CD14-positive monocyte (primary cell): ENCODE data around the gene GEMIN7. TPM values are rescaled to one million over a fixed set of nuclear protein-coding genes. Genes with fewer than 3 reads are reported as not detected.

Source experiments
- DNase-seq, 3 donors: peaks; one replicate each; pipeline ENCODE4 v3.0.0-alpha.2; 2011 to 2022
- H2AFZ ChIP-seq: 2 replicates; pipeline ENCODE4 v1.6.0; 2012; ENCODE audit warnings: mild to moderate bottlenecking, low read depth, low read length, inconsistent platforms; ENCODE audit not compliant: insufficient read depth, poor library complexity, severe bottlenecking
- H3K27ac ChIP-seq, 2 donors: 1 replicate in 1 of 2; 2 replicates in 1 of 2; pipeline ENCODE4 v1.5.1; 2012 to 2013; ENCODE audit warnings: low read length in 2 of 2, control low read depth in 1 of 2, inconsistent platforms in 1 of 2, low read depth in 1 of 2, mild to moderate bottlenecking in 1 of 2
- H3K27me3 ChIP-seq, 2 donors: one replicate each; pipeline versions ENCODE4 v1.6.0 to v1.6.1; 2011 to 2013; ENCODE audit warnings: low read length in 2 of 2; ENCODE audit not compliant: control insufficient read depth in 2 of 2, insufficient read depth in 2 of 2
- H3K36me3 ChIP-seq, 2 donors: replicated peaks in 1 of 2; 1 replicate in 1 of 2; 2 replicates in 1 of 2; pipeline versions ENCODE4 v1.5.1 to v1.6.1; 2012 to 2013; ENCODE audit warnings: low read length in 2 of 2, control low read depth in 1 of 2, inconsistent platforms in 1 of 2, mild to moderate bottlenecking in 1 of 2; ENCODE audit not compliant: insufficient read depth in 2 of 2, control insufficient read depth in 1 of 2
- H3K4me1 ChIP-seq, 2 donors: 1 replicate in 1 of 2; 2 replicates in 1 of 2; pipeline versions ENCODE4 v1.5.1 to v1.6.1; 2012 to 2013; ENCODE audit warnings: low read length in 2 of 2, control low read depth in 1 of 2, inconsistent platforms in 1 of 2, mild to moderate bottlenecking in 1 of 2, moderate library complexity in 1 of 2; ENCODE audit not compliant: insufficient read depth in 2 of 2, control insufficient read depth in 1 of 2
- H3K4me2 ChIP-seq: replicated peaks from 2 replicates; pipeline ENCODE3; 2012; ENCODE audit warnings: low read length, moderate library complexity, mild to moderate bottlenecking; ENCODE audit not compliant: poor library complexity, severe bottlenecking; ENCODE audit errors: extremely low read depth
- H3K4me3 ChIP-seq, 3 experiments: fragments of 200-600 bp in 1 of 3; sonication (generic) in 1 of 3; replicated peaks in 1 of 3; 1 replicate in 2 of 3; 2 replicates in 1 of 3; pipeline ENCODE4 v1.5.1; 2011 to 2013; ENCODE audit warnings: low read length in 3 of 3, mild to moderate bottlenecking in 3 of 3, control low read depth in 2 of 3, low read depth in 2 of 3, inconsistent platforms in 1 of 3, moderate library complexity in 1 of 3
- H3K79me2 ChIP-seq: 2 replicates; pipeline ENCODE4 v1.6.0; 2012; ENCODE audit warnings: mild to moderate bottlenecking, control low read depth, inconsistent platforms, low read length, moderate library complexity; ENCODE audit not compliant: insufficient read depth
- H3K9ac ChIP-seq: 2 replicates; pipeline ENCODE4 v1.6.0; 2017; ENCODE audit warnings: low read length, mild to moderate bottlenecking; ENCODE audit not compliant: insufficient read depth, poor library complexity, severe bottlenecking
- H3K9me3 ChIP-seq, 2 donors: replicated peaks in 1 of 2; 1 replicate in 1 of 2; 2 replicates in 1 of 2; pipeline versions ENCODE4 v1.5.1 to v1.6.1; 2012 to 2013; ENCODE audit warnings: low read length in 2 of 2, control low read depth in 1 of 2; ENCODE audit not compliant: control insufficient read depth in 1 of 2, insufficient read depth in 1 of 2
- H4K20me1 ChIP-seq: 2 replicates; pipeline ENCODE4 v1.6.0; 2012; ENCODE audit warnings: mild to moderate bottlenecking, low read length, control low read depth, moderate library complexity; ENCODE audit not compliant: insufficient read depth
- H3K27ac Mint-ChIP-seq, 7 donors: one replicate each; pipeline ENCODE4 v1.8.0; 2020; ENCODE audit warnings: mild to moderate bottlenecking in 7 of 7, mixed read lengths in 7 of 7, moderate library complexity in 6 of 7, inconsistent platforms in 2 of 7
- H3K27me3 Mint-ChIP-seq, 3 donors: one replicate each; pipeline ENCODE4 v1.8.0; 2021 to 2022; ENCODE audit warnings: low read depth in 3 of 3, mild to moderate bottlenecking in 3 of 3, mixed read lengths in 3 of 3, moderate library complexity in 3 of 3, inconsistent platforms in 1 of 3
- H3K36me3 Mint-ChIP-seq, 2 donors: one replicate each; pipeline ENCODE4 v1.8.0; 2020; ENCODE audit warnings: mixed read lengths in 2 of 2, inconsistent platforms in 1 of 2, mild to moderate bottlenecking in 1 of 2
- H3K4me1 Mint-ChIP-seq: one replicate; pipeline ENCODE4 v1.8.0; 2020; ENCODE audit warnings: mild to moderate bottlenecking, mixed read lengths
- H3K4me3 Mint-ChIP-seq, 2 donors: one replicate each; pipeline ENCODE4 v1.8.0; 2020; ENCODE audit warnings: mild to moderate bottlenecking in 2 of 2, mixed read lengths in 2 of 2, moderate library complexity in 1 of 2
- H3K9me3 Mint-ChIP-seq, 7 donors: one replicate each; pipeline ENCODE4 v1.8.0; 2020 to 2022; ENCODE audit warnings: mixed read lengths in 7 of 7, mild to moderate bottlenecking in 6 of 7, moderate library complexity in 6 of 7, inconsistent platforms in 2 of 7
- WGBS: methylation state at CpG from one replicate; pipeline ENCODE4 v1.1.5; 2013; ENCODE audit warnings: missing lambda C conversion rate; ENCODE audit not compliant: insufficient coverage; 5-methylcytosine and 5-hydroxymethylcytosine counted together
- intact Hi-C, 2 donors: fragments of 100-400 bp; cut with micrococcal nuclease; formaldehyde crosslinking; loops; one replicate each; pipeline versions ENCODE4 v1.15.0 to v1.15.1; 2023
- polyA plus RNA-seq, 3 donors: library from polyadenylated mRNA; depleted of rRNA in 1 of 3; unstranded in 2 of 3; stranded (reverse) in 1 of 3; fragments of 300-500 nt in 2 of 3; fragments of >200 nt in 1 of 3; fragmentation: Illumina TruSeq in 2 of 3; gene quantifications; 1 replicate in 2 of 3; 2 replicates in 1 of 3; pipeline ENCODE4 v1.2.3, GENCODE V29; 2012 to 2021
- TF ChIP-seq, protein P1 (sequence below): fragments of 200-600 bp; IDR thresholded peaks from one replicate; pipeline ENCODE4 v1.8.0; 2022; ENCODE audit warnings: antibody characterized with exemption, mild to moderate bottlenecking

GEMIN7 gene
- polyA plus RNA-seq, 3 donors, result 67.6 to 83.4 (median 78.4) TPM

DNA sequence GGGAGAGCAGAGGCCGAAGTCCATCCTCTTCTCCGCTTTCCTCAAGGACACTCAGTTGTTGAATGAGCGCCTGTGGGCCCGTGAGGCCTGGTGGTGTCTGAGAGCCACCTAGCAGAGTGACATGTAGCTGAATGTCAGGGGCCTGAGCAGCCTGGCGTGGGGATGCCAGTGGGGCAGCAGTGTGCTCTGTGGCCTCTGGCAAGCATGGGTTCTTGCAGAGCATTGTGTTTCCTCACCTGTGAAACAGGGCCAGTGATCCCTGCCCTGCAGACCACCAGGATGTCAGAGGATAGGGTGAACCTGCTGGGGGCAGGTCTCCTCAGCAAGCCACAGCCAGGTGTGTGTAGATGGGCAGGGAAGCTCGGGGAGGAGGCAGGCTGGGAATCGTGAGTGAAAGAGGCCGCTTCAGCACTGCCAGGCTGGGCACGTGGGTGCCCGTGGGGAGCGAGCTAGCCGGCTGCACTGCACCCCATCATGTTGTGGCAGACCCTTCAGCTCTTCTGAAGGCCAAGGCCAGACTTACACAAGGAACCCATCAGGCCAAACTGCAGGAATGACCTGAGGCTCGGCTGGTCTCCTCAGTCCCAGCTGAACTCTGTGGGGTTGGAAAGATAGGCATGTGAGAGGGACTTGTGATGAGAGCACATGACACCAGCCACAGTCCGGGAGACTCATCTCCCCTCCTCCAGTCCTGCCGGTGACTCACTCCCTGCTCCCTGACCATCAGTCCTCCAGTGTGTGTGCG, 18.9 kb downstream of the GEMIN7 start:
- Histone ChIP-seq H3K36me3 (peaks cover 0 to 14% of the 10 kb centered on the region in 2 donors), H3K27me3 (no peaks in the 10 kb centered on the region), H3K9me3 (no peaks in the 10 kb centered on the region), H3K4me1 (peaks cover 19 to 24% of the 10 kb centered on the region in 2 donors), H3K4me2 (no peak overlapping the region), H2AFZ (no peak overlapping the region), H3K79me2 (peaks cover 99% of the 10 kb centered on the region), H3K27ac (peak overlapping the region in 1 of 2 donors; percentile 31), H3K9ac (peak overlapping the region; percentile 21), H3K4me3 (no peak overlapping the region), H4K20me1 (peaks cover 86% of the 10 kb centered on the region)
- Mint-ChIP-seq H3K36me3 (peaks cover 5% of the 10 kb centered on the region in 2 donors), H3K27ac (peak overlapping the region in 3 of 7 donors; percentile 1 to 46 (median 32)), H3K27me3 (peaks cover 0 to 7% (median 0%) of the 10 kb centered on the region in 3 donors), H3K4me3 (no peak overlapping the region), H3K9me3 (no peaks in the 10 kb centered on the region), H3K4me1 (peaks cover 52% of the 10 kb centered on the region)
- TF ChIP-seq, protein P1, sequence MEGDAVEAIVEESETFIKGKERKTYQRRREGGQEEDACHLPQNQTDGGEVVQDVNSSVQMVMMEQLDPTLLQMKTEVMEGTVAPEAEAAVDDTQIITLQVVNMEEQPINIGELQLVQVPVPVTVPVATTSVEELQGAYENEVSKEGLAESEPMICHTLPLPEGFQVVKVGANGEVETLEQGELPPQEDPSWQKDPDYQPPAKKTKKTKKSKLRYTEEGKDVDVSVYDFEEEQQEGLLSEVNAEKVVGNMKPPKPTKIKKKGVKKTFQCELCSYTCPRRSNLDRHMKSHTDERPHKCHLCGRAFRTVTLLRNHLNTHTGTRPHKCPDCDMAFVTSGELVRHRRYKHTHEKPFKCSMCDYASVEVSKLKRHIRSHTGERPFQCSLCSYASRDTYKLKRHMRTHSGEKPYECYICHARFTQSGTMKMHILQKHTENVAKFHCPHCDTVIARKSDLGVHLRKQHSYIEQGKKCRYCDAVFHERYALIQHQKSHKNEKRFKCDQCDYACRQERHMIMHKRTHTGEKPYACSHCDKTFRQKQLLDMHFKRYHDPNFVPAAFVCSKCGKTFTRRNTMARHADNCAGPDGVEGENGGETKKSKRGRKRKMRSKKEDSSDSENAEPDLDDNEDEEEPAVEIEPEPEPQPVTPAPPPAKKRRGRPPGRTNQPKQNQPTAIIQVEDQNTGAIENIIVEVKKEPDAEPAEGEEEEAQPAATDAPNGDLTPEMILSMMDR, result no peak
- WGBS, result 96% methylated on average over 11 of the region's 16 CpGs
- DNase-seq, result peak in 1 of 3 donors; percentile 51
- intact Hi-C loops, result loop anchor here in 1 of 2 donors (5.0 kb wide), 1 partner anchor 89 kb away; no protein-coding TSS in a partner anchor

DNA sequence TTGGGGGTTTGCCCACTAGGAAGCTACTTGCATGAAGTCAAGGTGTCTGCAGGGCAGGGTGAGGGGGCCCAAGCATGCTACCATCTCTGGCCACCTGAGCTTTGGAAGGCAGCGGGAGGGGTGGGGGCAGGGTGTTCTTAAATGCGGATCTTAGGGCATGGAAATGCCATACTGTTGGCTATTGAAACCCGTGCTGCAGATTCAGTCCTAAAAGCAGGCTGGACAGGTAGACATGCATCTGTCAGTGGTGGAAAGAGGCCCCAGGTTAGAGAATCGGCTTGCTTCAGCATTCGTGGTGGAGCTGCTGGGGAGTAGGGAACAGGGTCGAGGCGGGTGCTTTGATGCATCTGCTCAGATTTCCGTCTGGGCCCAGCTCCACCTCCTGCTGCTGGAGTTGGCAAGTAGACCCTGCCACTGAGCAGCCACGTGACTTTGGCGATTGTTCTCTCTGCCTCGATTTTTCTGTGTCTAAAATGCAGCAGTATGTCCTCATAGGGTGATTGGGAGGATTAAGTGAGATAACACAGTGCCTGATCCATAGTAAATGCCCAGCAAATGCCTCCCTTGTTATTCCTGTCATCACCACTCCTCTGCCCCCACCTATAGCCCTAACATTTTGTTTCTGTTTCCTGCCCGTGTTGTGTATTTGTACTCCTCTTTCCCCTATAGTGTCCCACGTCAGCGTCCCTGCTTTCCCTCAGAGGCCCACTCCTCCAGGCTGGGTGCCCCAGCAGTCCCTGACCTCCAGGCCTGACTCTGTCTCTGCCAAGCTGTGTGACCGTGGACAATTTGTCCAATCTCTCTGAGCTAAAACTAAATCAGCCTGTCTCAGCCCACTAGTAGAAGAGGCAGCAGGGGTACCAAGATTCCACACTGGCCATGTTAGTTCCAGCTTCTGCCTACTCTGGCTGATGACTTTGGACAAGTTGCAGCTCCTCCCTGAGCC, 19.7 kb downstream of the GEMIN7 start:
- peaks cover 5% of the 10 kb centered on the region in 2 donors for H3K36me3 Mint-ChIP-seq
- DNase-seq, result no peak
- peaks cover 0 to 7% (median 0%) of the 10 kb centered on the region in 3 donors for H3K27me3 Mint-ChIP-seq
- Histone ChIP-seq H3K27me3 (no peaks in the 10 kb centered on the region), H2AFZ (no peak overlapping the region), H3K36me3 (peaks cover 0 to 14% of the 10 kb centered on the region in 2 donors), H3K9me3 (no peaks in the 10 kb centered on the region), H3K4me2 (no peak overlapping the region), H3K27ac (peak overlapping the region in 1 of 2 donors; percentile 31), H4K20me1 (peaks cover 91% of the 10 kb centered on the region), H3K9ac (no peak overlapping the region), H3K4me3 (no peak overlapping the region), H3K4me1 (peaks cover 17 to 22% of the 10 kb centered on the region in 2 donors), H3K79me2 (peaks cover 97% of the 10 kb centered on the region)
- TF ChIP-seq, protein P1, result no peak
- intact Hi-C loops, result loop anchor here in 1 of 2 donors (5.0 kb wide), 1 partner anchor 89 kb away; no protein-coding TSS in a partner anchor
- 93% methylated on average over 12 of the region's 15 CpGs for WGBS
- H3K4me1 Mint-ChIP-seq, result peaks cover 54% of the 10 kb centered on the region
- peak overlapping the region in 3 of 7 donors; percentile 4 to 75 (median 42) for H3K27ac Mint-ChIP-seq
- H3K9me3 Mint-ChIP-seq, result no peaks in the 10 kb centered on the region
- no peak overlapping the region for H3K4me3 Mint-ChIP-seq
